GM21360 (cell line): Measurements from ENCODE around the gene HECTD1.
"Not testable (repeated sequence)": the region's sequence is repeated elsewhere in the genome, so short reads cannot be mapped to it uniquely, and the experiment has no call there.

Experiments
- ATAC-seq: cut with Tn5 transposase; IDR thresholded peaks from one replicate; pipeline ENCODE4 v1.9.1; 2021; ENCODE audit warnings: mild to moderate bottlenecking, moderate library complexity; ENCODE audit not compliant: unreplicated experiment

The HECTD1 gene

GRCh38 chr14:31057701-31058364 lies 149.8 kb downstream of the HECTD1 start:
- no peak for ATAC-seq

- no peak for ATAC-seq
These were observed 150.6 kb downstream of the HECTD1 start for GRCh38 chr14:31057035-31057434.

- not testable (repeated sequence) for ATAC-seq
These were observed 154.5 kb downstream of the HECTD1 start for GRCh38 chr14:31052905-31053586.

GRCh38 chr14:31051511-31051910 lies 156.1 kb downstream of the HECTD1 start:
- ATAC-seq = no peak

GRCh38 chr14:31051023-31051422 lies 156.6 kb downstream of the HECTD1 start:
- no peak for ATAC-seq
